ENCODE measurements around the gene FBXO24.

DNA sequence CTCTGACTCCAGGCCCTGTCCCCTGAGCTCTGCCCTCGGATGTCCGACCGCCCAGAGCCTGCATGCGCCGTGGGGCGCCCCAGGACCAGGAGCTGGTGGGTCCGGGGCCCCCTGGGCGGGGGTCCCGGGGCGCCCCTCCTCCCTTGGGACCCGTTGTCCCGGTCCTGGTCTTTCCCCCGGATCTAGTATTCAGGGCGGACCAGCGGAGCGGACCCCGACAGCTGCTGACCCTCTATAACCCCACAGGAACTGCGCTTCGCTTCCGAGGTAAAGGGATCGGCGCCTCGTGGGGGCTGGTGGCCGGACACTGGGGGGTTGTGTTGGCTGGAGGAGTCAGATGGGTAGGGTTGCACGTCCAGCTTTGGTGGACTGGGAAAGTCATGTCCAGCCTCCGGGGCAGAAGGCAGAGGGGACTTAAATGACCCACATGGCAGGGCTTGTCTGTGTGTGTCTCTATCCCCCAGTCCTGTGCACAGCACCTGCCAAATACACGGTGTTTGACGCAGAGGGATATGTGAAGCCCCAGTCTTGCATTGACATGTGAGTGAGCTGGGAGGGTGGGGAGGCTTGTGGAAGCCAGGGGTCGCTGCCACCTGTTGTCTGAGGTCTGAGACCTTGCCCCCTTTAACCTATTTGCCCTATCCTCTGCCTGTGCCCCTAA lies 26.7 kb downstream of the FBXO24 start:
- TF ChIP-seq EZH2 (IDR thresholded peaks at IDR 0.05): no peak
- TF ChIP-seq, protein P1, sequence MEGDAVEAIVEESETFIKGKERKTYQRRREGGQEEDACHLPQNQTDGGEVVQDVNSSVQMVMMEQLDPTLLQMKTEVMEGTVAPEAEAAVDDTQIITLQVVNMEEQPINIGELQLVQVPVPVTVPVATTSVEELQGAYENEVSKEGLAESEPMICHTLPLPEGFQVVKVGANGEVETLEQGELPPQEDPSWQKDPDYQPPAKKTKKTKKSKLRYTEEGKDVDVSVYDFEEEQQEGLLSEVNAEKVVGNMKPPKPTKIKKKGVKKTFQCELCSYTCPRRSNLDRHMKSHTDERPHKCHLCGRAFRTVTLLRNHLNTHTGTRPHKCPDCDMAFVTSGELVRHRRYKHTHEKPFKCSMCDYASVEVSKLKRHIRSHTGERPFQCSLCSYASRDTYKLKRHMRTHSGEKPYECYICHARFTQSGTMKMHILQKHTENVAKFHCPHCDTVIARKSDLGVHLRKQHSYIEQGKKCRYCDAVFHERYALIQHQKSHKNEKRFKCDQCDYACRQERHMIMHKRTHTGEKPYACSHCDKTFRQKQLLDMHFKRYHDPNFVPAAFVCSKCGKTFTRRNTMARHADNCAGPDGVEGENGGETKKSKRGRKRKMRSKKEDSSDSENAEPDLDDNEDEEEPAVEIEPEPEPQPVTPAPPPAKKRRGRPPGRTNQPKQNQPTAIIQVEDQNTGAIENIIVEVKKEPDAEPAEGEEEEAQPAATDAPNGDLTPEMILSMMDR (IDR thresholded peaks at IDR 0.05): peak; percentile 45
